ENCODE measurements around the gene ZNF324B. TPM values are rescaled to one million over a fixed set of nuclear protein-coding genes. Genes with fewer than 3 reads are reported as not detected.

ZNF324B gene
- total and polyA plus RNA-seq, 10 of the 15 experiments (the other 5 are each of a cell fraction or from before 2014, with no cell fraction given), result 0.11 to 12.8 (median 4.0) TPM

DNA sequence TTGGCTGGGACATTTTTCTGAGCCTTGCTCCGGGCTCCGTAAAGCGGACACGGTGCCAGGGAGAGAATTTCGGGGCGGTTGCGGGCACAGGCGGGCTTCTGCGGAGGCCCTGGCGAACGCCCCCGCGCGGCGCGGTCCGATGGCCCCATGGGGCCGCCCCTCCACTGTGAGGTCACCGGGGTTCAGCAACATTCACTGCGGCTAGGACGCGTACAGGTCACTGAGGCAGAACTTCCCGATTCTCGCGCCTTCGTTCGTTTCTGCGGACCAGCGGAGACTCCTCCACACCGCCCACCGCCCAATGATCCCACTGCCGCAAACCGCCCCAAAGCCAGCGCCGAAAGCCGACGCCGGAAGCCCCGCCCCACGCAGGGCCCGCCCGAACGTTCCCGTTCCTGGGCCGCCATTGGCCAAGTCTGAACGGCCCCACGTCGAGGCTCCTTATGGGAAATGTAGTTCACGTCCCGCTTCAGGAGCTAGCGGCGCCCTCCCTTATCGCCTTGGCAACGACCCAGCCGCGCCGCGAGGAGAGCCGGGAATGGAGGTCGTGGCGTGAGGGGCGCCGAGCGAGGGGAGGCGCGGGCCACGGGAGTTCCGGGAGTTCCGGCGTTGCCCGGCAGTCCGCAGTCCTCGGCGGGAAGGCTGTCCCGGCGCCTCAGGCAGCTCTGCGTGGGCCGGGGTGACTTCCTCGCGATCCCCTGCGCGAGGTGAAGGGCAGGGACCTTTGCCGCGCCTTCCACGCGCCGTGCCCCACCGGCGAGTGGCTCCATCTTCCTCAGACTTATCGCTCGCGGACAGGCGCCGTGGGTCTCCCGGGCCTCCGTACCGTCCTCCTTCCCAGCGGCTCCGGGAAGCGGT is 43.0 kb upstream of the ZNF324B start, which contains the start of gene ZNF584 (continued):
- TF ChIP-seq, protein P1, sequence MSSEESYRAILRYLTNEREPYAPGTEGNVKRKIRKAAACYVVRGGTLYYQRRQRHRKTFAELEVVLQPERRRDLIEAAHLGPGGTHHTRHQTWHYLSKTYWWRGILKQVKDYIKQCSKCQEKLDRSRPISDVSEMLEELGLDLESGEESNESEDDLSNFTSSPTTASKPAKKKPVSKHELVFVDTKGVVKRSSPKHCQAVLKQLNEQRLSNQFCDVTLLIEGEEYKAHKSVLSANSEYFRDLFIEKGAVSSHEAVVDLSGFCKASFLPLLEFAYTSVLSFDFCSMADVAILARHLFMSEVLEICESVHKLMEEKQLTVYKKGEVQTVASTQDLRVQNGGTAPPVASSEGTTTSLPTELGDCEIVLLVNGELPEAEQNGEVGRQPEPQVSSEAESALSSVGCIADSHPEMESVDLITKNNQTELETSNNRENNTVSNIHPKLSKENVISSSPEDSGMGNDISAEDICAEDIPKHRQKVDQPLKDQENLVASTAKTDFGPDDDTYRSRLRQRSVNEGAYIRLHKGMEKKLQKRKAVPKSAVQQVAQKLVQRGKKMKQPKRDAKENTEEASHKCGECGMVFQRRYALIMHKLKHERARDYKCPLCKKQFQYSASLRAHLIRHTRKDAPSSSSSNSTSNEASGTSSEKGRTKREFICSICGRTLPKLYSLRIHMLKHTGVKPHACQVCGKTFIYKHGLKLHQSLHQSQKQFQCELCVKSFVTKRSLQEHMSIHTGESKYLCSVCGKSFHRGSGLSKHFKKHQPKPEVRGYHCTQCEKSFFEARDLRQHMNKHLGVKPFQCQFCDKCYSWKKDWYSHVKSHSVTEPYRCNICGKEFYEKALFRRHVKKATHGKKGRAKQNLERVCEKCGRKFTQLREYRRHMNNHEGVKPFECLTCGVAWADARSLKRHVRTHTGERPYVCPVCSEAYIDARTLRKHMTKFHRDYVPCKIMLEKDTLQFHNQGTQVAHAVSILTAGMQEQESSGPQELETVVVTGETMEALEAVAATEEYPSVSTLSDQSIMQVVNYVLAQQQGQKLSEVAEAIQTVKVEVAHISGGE (CRISPR knock-in tag; IDR thresholded peaks at IDR 0.05), result no peak
- TF ChIP-seq, protein P2, sequence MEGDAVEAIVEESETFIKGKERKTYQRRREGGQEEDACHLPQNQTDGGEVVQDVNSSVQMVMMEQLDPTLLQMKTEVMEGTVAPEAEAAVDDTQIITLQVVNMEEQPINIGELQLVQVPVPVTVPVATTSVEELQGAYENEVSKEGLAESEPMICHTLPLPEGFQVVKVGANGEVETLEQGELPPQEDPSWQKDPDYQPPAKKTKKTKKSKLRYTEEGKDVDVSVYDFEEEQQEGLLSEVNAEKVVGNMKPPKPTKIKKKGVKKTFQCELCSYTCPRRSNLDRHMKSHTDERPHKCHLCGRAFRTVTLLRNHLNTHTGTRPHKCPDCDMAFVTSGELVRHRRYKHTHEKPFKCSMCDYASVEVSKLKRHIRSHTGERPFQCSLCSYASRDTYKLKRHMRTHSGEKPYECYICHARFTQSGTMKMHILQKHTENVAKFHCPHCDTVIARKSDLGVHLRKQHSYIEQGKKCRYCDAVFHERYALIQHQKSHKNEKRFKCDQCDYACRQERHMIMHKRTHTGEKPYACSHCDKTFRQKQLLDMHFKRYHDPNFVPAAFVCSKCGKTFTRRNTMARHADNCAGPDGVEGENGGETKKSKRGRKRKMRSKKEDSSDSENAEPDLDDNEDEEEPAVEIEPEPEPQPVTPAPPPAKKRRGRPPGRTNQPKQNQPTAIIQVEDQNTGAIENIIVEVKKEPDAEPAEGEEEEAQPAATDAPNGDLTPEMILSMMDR (IDR thresholded peaks at IDR 0.05 in 2 of 3, conservative IDR thresholded peaks at IDR 0.05 in 1 of 3; ENCODE audit: control insufficient read depth in 2 of 3, extremely low read depth in 1 of 3, insufficient read depth in 1 of 3, low read depth in 3 of 3, low read length in 3 of 3), result peak in 2 of 3 experiments; percentile 21 to 27; a peak in 2 of 6 replicates
- no peak for TF ChIP-seq NFIC (IDR thresholded peaks at IDR 0.05; ENCODE audit: low read depth, low read length)
- TF ChIP-seq PAX8 (IDR thresholded peaks at IDR 0.05), result no peak
- TF ChIP-seq CHD4 (IDR thresholded peaks at IDR 0.05), result 0 out of 2 replicates have a peak, but pooled peaks have one; percentile 49
- TF ChIP-seq NRF1 (conservative IDR thresholded peaks at IDR 0.05; ENCODE audit: low read depth, low read length), result no peak
- TF ChIP-seq, protein P3, sequence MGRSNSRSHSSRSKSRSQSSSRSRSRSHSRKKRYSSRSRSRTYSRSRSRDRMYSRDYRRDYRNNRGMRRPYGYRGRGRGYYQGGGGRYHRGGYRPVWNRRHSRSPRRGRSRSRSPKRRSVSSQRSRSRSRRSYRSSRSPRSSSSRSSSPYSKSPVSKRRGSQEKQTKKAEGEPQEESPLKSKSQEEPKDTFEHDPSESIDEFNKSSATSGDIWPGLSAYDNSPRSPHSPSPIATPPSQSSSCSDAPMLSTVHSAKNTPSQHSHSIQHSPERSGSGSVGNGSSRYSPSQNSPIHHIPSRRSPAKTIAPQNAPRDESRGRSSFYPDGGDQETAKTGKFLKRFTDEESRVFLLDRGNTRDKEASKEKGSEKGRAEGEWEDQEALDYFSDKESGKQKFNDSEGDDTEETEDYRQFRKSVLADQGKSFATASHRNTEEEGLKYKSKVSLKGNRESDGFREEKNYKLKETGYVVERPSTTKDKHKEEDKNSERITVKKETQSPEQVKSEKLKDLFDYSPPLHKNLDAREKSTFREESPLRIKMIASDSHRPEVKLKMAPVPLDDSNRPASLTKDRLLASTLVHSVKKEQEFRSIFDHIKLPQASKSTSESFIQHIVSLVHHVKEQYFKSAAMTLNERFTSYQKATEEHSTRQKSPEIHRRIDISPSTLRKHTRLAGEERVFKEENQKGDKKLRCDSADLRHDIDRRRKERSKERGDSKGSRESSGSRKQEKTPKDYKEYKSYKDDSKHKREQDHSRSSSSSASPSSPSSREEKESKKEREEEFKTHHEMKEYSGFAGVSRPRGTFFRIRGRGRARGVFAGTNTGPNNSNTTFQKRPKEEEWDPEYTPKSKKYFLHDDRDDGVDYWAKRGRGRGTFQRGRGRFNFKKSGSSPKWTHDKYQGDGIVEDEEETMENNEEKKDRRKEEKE (IDR thresholded peaks at IDR 0.05), result no peak
- TF ChIP-seq RAD51 (IDR thresholded peaks at IDR 0.05), result no peak
- TF ChIP-seq, protein P4, sequence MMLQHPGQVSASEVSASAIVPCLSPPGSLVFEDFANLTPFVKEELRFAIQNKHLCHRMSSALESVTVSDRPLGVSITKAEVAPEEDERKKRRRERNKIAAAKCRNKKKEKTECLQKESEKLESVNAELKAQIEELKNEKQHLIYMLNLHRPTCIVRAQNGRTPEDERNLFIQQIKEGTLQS (IDR thresholded peaks at IDR 0.05; ENCODE audit: borderline replicate concordance, extremely low read depth, low read depth, low read length), result no peak
- TF ChIP-seq SIX5 (IDR thresholded peaks at IDR 0.05; ENCODE audit: low read depth, low read length, severe bottlenecking), result peak; percentile 89
- TF ChIP-seq NFXL1 (IDR thresholded peaks at IDR 0.05; ENCODE audit: borderline replicate concordance), result no peak
- peak; percentile 92 for TF ChIP-seq CREM (IDR thresholded peaks at IDR 0.05; ENCODE audit: low read depth)
- TF ChIP-seq SMAD5 (IDR thresholded peaks at IDR 0.05; ENCODE audit: low read depth), result no peak
- TF ChIP-seq, protein P5, sequence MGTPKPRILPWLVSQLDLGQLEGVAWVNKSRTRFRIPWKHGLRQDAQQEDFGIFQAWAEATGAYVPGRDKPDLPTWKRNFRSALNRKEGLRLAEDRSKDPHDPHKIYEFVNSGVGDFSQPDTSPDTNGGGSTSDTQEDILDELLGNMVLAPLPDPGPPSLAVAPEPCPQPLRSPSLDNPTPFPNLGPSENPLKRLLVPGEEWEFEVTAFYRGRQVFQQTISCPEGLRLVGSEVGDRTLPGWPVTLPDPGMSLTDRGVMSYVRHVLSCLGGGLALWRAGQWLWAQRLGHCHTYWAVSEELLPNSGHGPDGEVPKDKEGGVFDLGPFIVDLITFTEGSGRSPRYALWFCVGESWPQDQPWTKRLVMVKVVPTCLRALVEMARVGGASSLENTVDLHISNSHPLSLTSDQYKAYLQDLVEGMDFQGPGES (IDR thresholded peaks at IDR 0.05), result no peak; the same call in 1 of the 2 replicates
- TF ChIP-seq, protein P6, sequence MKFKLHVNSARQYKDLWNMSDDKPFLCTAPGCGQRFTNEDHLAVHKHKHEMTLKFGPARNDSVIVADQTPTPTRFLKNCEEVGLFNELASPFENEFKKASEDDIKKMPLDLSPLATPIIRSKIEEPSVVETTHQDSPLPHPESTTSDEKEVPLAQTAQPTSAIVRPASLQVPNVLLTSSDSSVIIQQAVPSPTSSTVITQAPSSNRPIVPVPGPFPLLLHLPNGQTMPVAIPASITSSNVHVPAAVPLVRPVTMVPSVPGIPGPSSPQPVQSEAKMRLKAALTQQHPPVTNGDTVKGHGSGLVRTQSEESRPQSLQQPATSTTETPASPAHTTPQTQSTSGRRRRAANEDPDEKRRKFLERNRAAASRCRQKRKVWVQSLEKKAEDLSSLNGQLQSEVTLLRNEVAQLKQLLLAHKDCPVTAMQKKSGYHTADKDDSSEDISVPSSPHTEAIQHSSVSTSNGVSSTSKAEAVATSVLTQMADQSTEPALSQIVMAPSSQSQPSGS (IDR thresholded peaks at IDR 0.05; ENCODE audit: low read length), result no peak
